Measurements from ENCODE around the gene MICAL2. TPM values are rescaled to one million over a fixed set of nuclear protein-coding genes. Genes with fewer than 3 reads are reported as not detected.

MICAL2 gene
- total and polyA plus RNA-seq, 12 donors, result 8.4 to 80.5 (median 34.1) TPM

- Histone ChIP-seq H3K4me3 (no peak overlapping the region), H3K4me1 (replicated peaks in 1 of 2) (peaks cover 4 to 6% of the 10 kb centered on the region in 2 donors), H3K9me3 (replicated peaks in 1 of 3) (no peaks in the 10 kb centered on the region), H3K27ac (no peak overlapping the region), H3K36me3 (replicated peaks in 1 of 2) (no peaks in the 10 kb centered on the region), H3K27me3 (no peaks in the 10 kb centered on the region)
- 61 to 73% (median 64%) methylated on average over 5 of the region's 5 CpGs for WGBS, 4 donors
- no peak for DNase-seq
- TF ChIP-seq POLR2A (IDR thresholded peaks at IDR 0.05), result no peak
- TF ChIP-seq CTCF (IDR thresholded peaks at IDR 0.05), result no peak
- intact Hi-C loops (cut with DNase I), result no loop called here
Observed at GRCh38 chr11:12106101-12106500, 4.3 kb upstream of the MICAL2 start.

- no peaks in the 10 kb centered on the region for H3K36me3 ChIP-seq (replicated peaks in 1 of 2)
- H3K4me1 ChIP-seq (replicated peaks in 1 of 2), result peaks cover 4 to 10% of the 10 kb centered on the region in 2 donors
- H3K27ac ChIP-seq, result no peak overlapping the region
- H3K27me3 ChIP-seq, result no peaks in the 10 kb centered on the region
- 52 to 88% (median 71%) methylated on average over 2 to 5 of the region's 5 CpGs for WGBS, 4 donors
- H3K9me3 ChIP-seq (replicated peaks in 1 of 3), result no peaks in the 10 kb centered on the region
- no peak overlapping the region for H3K4me3 ChIP-seq
- no peak for DNase-seq
- no peak for TF ChIP-seq POLR2A (IDR thresholded peaks at IDR 0.05)
- no peak for TF ChIP-seq CTCF (IDR thresholded peaks at IDR 0.05)
- intact Hi-C loops (cut with DNase I), result no loop called here
Observed at GRCh38 chr11:12106501-12106900, 3.9 kb upstream of the MICAL2 start.

- intact Hi-C loops (cut with DNase I), result no loop called here
- TF ChIP-seq CTCF (IDR thresholded peaks at IDR 0.05) (no peak), POLR2A (IDR thresholded peaks at IDR 0.05) (no peak)
- H3K9me3 ChIP-seq (replicated peaks in 1 of 3), result no peaks in the 10 kb centered on the region
- no peak overlapping the region for H3K27ac ChIP-seq
- H3K27me3 ChIP-seq, result no peaks in the 10 kb centered on the region
- 75 to 100% (median 97%) methylated on average over 1 to 2 of the region's 2 CpGs for WGBS, 4 donors
- H3K4me1 ChIP-seq (replicated peaks in 1 of 2), result peaks cover 4 to 10% of the 10 kb centered on the region in 2 donors
- DNase-seq, result no peak
- H3K36me3 ChIP-seq (replicated peaks in 1 of 2), result no peaks in the 10 kb centered on the region
- H3K4me3 ChIP-seq, result no peak overlapping the region
Observed at GRCh38 chr11:12108875-12109453, 1.4 kb upstream of the MICAL2 start.

- WGBS, 4 donors, result 36 to 54% (median 46%) methylated on average over 6 to 7 of the region's 7 CpGs
- intact Hi-C loops (cut with DNase I), result no loop called here
- peak overlapping the region in 2 of 5 donors; percentile 81 to 95 for H3K27ac ChIP-seq
Observed at GRCh38 chr11:12109591-12110196, 696 bp upstream of the MICAL2 start.

More at GRCh38 chr11:12109591-12110196, 696 bp upstream of the MICAL2 start:
- DNase-seq, result no peak
- Histone ChIP-seq H3K9me3 (replicated peaks in 1 of 3) (no peaks in the 10 kb centered on the region), H3K36me3 (replicated peaks in 1 of 2) (no peaks in the 10 kb centered on the region), H3K4me3 (peak overlapping the region in 2 of 4 donors; percentile 68 to 98), H3K27me3 (no peaks in the 10 kb centered on the region), H3K4me1 (replicated peaks in 1 of 2) (peaks cover 4 to 10% of the 10 kb centered on the region in 2 donors)
- TF ChIP-seq CTCF (IDR thresholded peaks at IDR 0.05), result no peak
- TF ChIP-seq POLR2A (IDR thresholded peaks at IDR 0.05), result no peak
